Common myeloid progenitor, CD34-positive (primary cell): Measurements from ENCODE around the gene RPL28.

Experiments used
- CTCF ChIA-PET: fragments of 350-600 bp; sonication (Branson Sonifier 250); formaldehyde crosslinking; loops from one replicate; lab custom pipeline; 2021; ENCODE audit warnings: antibody characterized with exemption; lab: Charles Lee
- POLR2A ChIA-PET: fragments of 350-600 bp; sonication (Branson Sonifier 250); formaldehyde crosslinking; loops from one replicate; lab custom pipeline; 2021; ENCODE audit warnings: antibody characterized with exemption; lab: Charles Lee
- DNase-seq, 3 donors: peaks; one replicate each; pipeline versions ENCODE4 v3.0.0 to v3.0.0-alpha.2; 2013
- H3K27ac ChIP-seq, 2 experiments: 1 replicate in 1 of 2; 2 replicates in 1 of 2; pipeline ENCODE4 v1.7.0; 2013; ENCODE audit warnings: inconsistent platforms in 2 of 2, low read length in 2 of 2, mild to moderate bottlenecking in 2 of 2, low read depth in 1 of 2, moderate library complexity in 1 of 2; ENCODE audit not compliant: severe bottlenecking in 2 of 2, insufficient read depth in 1 of 2, poor library complexity in 1 of 2
- H3K27me3 ChIP-seq, 5 experiments: replicated peaks in 2 of 5; 1 replicate in 3 of 5; 2 replicates in 2 of 5; pipeline versions ENCODE4 v1.6.1 to v1.7.0; 2013; ENCODE audit warnings: low read length in 4 of 5, mild to moderate bottlenecking in 2 of 5, moderate library complexity in 2 of 5, inconsistent platforms in 1 of 5; ENCODE audit not compliant: insufficient read depth in 5 of 5, control insufficient read depth in 4 of 5
- H3K36me3 ChIP-seq, 4 experiments: 1 replicate in 2 of 4; 2 replicates in 2 of 4; pipeline versions ENCODE4 v1.6.1 to v1.7.0; 2013; ENCODE audit warnings: low read length in 3 of 4, control low read depth in 1 of 4, mild to moderate bottlenecking in 1 of 4; ENCODE audit not compliant: control insufficient read depth in 4 of 4, insufficient read depth in 4 of 4
- H3K4me1 ChIP-seq, 4 experiments: 1 replicate in 3 of 4; 2 replicates in 1 of 4; pipeline versions ENCODE4 v1.6.1 to v1.7.1; 2013; ENCODE audit warnings: low read length in 3 of 4, mild to moderate bottlenecking in 3 of 4, control low read depth in 1 of 4, inconsistent platforms in 1 of 4, moderate library complexity in 1 of 4; ENCODE audit not compliant: control insufficient read depth in 4 of 4, insufficient read depth in 4 of 4; ENCODE audit errors: control extremely low read depth in 1 of 4
- H3K4me3 ChIP-seq, 7 experiments: 1 replicate in 4 of 7; 2 replicates in 3 of 7; pipeline versions ENCODE4 v1.5.1 to v1.7.0; 2013; ENCODE audit warnings: mild to moderate bottlenecking in 7 of 7, low read length in 6 of 7, moderate library complexity in 6 of 7, inconsistent platforms in 2 of 7, low read depth in 2 of 7, control low read depth in 1 of 7; ENCODE audit not compliant: insufficient read depth in 4 of 7, control insufficient read depth in 1 of 7; ENCODE audit errors: extremely low read depth in 1 of 7
- H3K9me3 ChIP-seq, 5 experiments: 1 replicate in 4 of 5; 2 replicates in 1 of 5; pipeline versions ENCODE4 v1.6.1 to v1.7.1; 2013; ENCODE audit warnings: low read length in 4 of 5, mild to moderate bottlenecking in 2 of 5, inconsistent platforms in 1 of 5, low read depth in 1 of 5, moderate library complexity in 1 of 5; ENCODE audit not compliant: control insufficient read depth in 4 of 5, insufficient read depth in 2 of 5; ENCODE audit errors: control extremely low read depth in 1 of 5
- WGBS: methylation state at CpG from one replicate; pipeline ENCODE4 v1.1.5; 2013; ENCODE audit not compliant: insufficient coverage; 5-methylcytosine and 5-hydroxymethylcytosine counted together

RPL28 gene

GRCh38 chr19:55426042-55426441 is 40.3 kb downstream of the RPL28 start:
- Histone ChIP-seq H3K27ac (no peak overlapping the region), H3K4me3 (no peak overlapping the region), H3K4me1 (peaks cover 0 to 12% (median 11%) of the 10 kb centered on the region in 4 experiments), H3K27me3 (peaks cover 0 to 6% (median 0%) of the 10 kb centered on the region in 5 experiments), H3K9me3 (peaks cover 0 to 8% (median 0%) of the 10 kb centered on the region in 5 experiments), H3K36me3 (no peaks in the 10 kb centered on the region)
- ChIA-PET POLR2A (no interaction called here), CTCF (interaction anchor here (1.0 to 1.4 kb wide), 2 partner anchors 8 to 11 kb away, joined by 4 to 6 read pairs; no protein-coding TSS in a partner anchor)
- no peak for DNase-seq
- WGBS = 92% methylated on average over 2 of the region's 2 CpGs

DNA sequence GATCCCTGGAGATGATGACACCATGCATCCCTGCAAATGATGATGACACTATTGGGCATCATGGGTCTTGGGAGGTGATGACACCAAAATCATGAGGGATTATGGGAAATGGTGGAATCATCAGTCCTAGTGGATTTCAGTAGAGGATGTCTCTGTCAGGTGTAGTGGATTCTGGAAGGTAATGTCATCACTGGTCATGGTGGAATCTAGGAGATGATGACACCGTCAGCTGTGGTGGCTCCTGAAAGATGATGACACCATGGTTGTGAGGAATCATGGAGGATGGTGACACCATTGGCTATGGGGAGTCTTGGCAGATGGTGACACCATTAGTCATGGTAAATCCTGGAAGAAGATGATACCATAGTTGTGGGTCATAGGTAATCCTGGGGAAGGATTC is 45.5 kb downstream of the RPL28 start:
- Histone ChIP-seq H3K27me3 (peaks cover 6 to 47% (median 16%) of the 10 kb centered on the region in 5 experiments), H3K4me3 (no peak overlapping the region), H3K9me3 (peaks cover 0 to 9% (median 0%) of the 10 kb centered on the region in 5 experiments), H3K4me1 (no peaks in the 10 kb centered on the region), H3K36me3 (no peaks in the 10 kb centered on the region), H3K27ac (no peak overlapping the region)
- POLR2A ChIA-PET = no interaction called here
- 91% methylated on average over 1 of the region's 1 CpG for WGBS
- no peak for DNase-seq
- CTCF ChIA-PET = no interaction called here

- H3K36me3 ChIP-seq = no peaks in the 10 kb centered on the region
- ChIA-PET CTCF (no interaction called here), POLR2A (no interaction called here)
- H3K9me3 ChIP-seq = peaks cover 0 to 9% (median 0%) of the 10 kb centered on the region in 5 experiments
- H3K27ac ChIP-seq = no peak overlapping the region
- no peaks in the 10 kb centered on the region for H3K4me1 ChIP-seq
- H3K4me3 ChIP-seq = no peak overlapping the region
- no peak for DNase-seq
- 93% methylated on average over 14 of the region's 14 CpGs for WGBS
- H3K27me3 ChIP-seq = peaks cover 6 to 59% (median 17%) of the 10 kb centered on the region in 5 experiments
Observed at GRCh38 chr19:55432241-55432959, 46.7 kb downstream of the RPL28 start.

- Histone ChIP-seq H3K27me3 (peaks cover 6 to 67% (median 18%) of the 10 kb centered on the region in 5 experiments), H3K4me1 (no peaks in the 10 kb centered on the region), H3K27ac (no peak overlapping the region), H3K36me3 (no peaks in the 10 kb centered on the region), H3K4me3 (no peak overlapping the region), H3K9me3 (peaks cover 0 to 9% (median 0%) of the 10 kb centered on the region in 5 experiments)
- ChIA-PET POLR2A (no interaction called here), CTCF (no interaction called here)
- WGBS = 9% methylated on average over 41 of the region's 48 CpGs
- DNase-seq = no peak
Observed at GRCh38 chr19:55433292-55433691, 47.6 kb downstream of the RPL28 start.

DNA sequence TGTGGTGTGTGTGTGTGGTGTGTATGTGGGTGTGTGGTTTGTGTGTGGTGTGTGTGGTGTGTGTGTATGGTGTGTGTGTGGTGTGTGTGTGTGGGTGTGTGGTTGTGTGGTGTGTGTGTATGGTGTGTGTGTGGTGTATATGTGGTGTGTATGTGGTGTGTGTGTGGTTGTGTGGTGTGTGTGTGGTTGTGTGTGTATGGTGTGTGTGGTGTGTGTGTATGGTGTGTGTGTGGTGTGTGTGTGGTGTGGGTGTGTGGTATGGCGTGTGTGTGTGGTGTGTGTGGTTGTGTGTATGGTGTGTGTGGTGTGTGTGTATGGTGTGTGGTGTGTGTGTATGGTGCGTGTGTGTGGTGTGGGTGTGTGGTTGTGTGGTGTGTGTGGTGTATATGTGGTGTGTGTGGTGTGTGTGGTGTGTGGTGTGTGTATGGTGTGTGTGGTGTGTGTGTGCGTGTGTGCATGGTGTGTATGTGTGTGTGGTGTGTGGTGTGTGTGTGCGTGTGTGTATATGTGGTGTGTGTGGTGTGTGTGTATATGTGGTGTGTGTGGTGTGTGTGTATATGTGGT is 48.7 kb downstream of the RPL28 start:
- H3K27me3 ChIP-seq = peaks cover 6 to 78% (median 28%) of the 10 kb centered on the region in 5 experiments

DNA sequence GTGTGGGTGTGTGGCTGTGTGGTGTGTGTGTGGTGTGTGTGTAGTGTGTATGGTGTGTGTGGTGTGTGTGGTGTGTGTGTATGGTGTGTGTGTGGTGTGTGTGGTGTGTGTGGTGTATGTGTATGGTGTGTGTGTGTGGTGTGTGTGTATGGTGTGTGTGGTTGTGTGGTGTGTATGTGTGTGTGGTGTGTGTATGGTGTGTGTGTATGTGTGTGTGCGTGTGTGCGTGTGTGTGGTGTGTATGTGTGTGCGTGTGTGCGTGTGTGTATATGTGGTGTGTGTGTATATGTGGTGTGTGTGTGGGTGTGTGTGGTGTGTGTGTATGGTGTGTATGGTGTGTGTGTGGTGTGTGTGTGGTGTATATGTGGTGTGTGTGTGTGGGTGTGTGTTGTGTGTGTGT is 49.3 kb downstream of the RPL28 start:
- ChIA-PET CTCF (interaction anchor here (1.2 kb wide), 1 partner anchor 14 kb away, joined by 3 read pairs; no protein-coding TSS in a partner anchor), POLR2A (no interaction called here)
- Histone ChIP-seq H3K36me3 (no peaks in the 10 kb centered on the region), H3K27me3 (peaks cover 8 to 84% (median 29%) of the 10 kb centered on the region in 5 experiments), H3K9me3 (peaks cover 0 to 9% (median 0%) of the 10 kb centered on the region in 5 experiments), H3K27ac (no peak overlapping the region), H3K4me1 (peaks cover 0 to under 1% (median under 1%) of the 10 kb centered on the region in 4 experiments), H3K4me3 (no peak overlapping the region)
- no CpG with 5 or more reads among the region's 4 CpGs for WGBS
- peak in 1 of 3 donors; percentile 33 for DNase-seq

More for the DNA sequence above, 48.7 kb downstream of the RPL28 start:
- Histone ChIP-seq H3K9me3 (peaks cover 0 to 9% (median 0%) of the 10 kb centered on the region in 5 experiments), H3K4me3 (no peak overlapping the region), H3K4me1 (no peaks in the 10 kb centered on the region), H3K27ac (no peak overlapping the region), H3K36me3 (no peaks in the 10 kb centered on the region)
- POLR2A ChIA-PET = no interaction called here
- WGBS = 100% methylated on average over 1 of the region's 4 CpGs
- CTCF ChIA-PET = no interaction called here
- peak in 2 of 3 donors; percentile 25 to 63 for DNase-seq

DNA sequence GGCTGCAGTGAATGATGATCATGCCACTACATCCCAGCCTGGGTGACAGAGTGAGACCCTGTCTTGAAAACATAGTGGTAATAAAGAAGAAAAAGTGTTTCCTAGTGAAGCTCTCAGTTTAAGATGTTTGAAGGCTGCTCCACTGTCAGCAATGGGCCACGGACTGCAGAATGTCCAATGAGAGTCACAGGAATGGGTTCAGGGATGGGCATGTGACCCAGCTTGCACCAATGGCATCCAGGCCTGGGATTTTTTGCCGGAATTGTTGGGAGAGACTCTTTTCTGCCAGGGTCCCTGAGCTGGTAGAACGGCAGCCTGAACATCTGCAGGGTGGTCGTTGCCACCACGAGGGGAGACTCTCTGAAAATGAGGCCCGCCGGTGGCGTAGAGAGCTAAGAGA is 51.1 kb downstream of the RPL28 start:
- POLR2A ChIA-PET = no interaction called here
- peaks cover 9 to 88% (median 43%) of the 10 kb centered on the region in 5 experiments for H3K27me3 ChIP-seq
- no peak for DNase-seq

More for the DNA sequence above, 51.1 kb downstream of the RPL28 start:
- Histone ChIP-seq H3K36me3 (no peaks in the 10 kb centered on the region), H3K27ac (no peak overlapping the region), H3K9me3 (no peaks in the 10 kb centered on the region), H3K4me3 (no peak overlapping the region), H3K4me1 (peaks cover 0 to 19% (median 17%) of the 10 kb centered on the region in 4 experiments)
- CTCF ChIA-PET = interaction anchor here (0.9 to 1.2 kb wide), 5 partner anchors 10 to 67 kb away, joined by 3 to 6 read pairs (median 4); no protein-coding TSS in a partner anchor
- 47% methylated on average over 8 of the region's 8 CpGs for WGBS
